ENCODE results near the gene PROCR. TPM values are rescaled to one million over a fixed set of nuclear protein-coding genes. Genes with fewer than 3 reads are reported as not detected.
"Not testable (repeated sequence)": the region's sequence is repeated elsewhere in the genome, so short reads cannot be mapped to it uniquely, and the experiment has no call there.

PROCR gene
- polyA plus RNA-seq (2013, experiment 1 of 2; ENCODE audit: insufficient read length): 24.1 TPM
- 25.8 TPM for polyA plus RNA-seq (2013, experiment 2 of 2; ENCODE audit: insufficient read length)

DNA sequence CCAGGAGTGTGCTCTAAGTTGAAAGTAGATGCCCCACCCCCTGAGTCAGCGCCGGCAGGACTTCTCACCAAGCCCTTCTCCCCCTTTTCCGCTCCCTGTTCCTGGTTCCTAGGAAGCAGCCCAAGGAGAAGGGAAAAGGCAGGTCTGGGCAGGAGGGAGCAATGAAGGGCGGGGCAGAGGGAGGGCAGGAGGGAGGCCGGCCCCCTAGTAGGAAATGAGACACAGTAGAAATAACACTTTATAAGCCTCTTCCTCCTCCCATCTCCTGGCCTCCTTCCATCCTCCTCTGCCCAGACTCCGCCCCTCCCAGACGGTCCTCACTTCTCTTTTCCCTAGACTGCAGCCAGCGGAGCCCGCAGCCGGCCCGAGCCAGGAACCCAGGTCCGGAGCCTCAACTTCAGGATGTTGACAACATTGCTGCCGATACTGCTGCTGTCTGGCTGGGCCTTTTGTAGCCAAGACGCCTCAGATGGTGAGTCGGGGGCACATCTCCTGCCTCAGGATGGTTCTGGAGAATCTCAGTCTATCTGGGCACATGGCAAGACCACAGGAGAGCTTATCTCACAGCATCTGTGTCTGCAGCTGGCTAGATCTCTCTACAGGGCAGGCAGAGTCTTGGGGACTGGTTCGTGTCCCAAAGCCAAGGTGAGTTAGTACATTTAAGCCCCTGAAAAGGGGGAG, at the start of gene PROCR:
Gene PROCR (plus strand): TSS at position 320 of the 681 bp plus-strand sequence. CDS start 83 bp downstream, at position 403.
- DNase-seq: peak; percentile 88

GRCh38 chr20:35122756-35123405, 49.0 kb upstream of the PROCR start:
- no peak for DNase-seq

DNA sequence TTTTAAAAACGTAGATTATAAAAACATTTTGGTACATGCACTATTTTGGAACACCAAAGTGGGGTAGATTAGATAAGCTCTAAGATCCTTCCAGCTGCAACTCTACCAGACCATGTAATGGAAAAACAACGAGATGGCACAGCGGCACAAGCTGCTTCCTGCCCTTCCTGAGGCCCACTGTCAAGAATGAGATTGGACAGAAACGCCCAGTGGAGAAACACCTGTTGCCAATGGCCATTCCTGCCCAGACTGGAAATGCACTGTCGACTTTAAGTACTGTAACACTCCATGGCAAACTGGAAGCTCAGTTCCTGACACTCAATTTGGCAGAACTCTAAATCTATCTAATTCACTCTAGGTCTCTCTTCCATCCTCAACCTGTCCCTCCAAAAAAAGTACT, 46.1 kb upstream of the PROCR start:
- no peak for DNase-seq

GRCh38 chr20:35129647-35130069, 42.2 kb upstream of the PROCR start:
- DNase-seq: peak; percentile 27

DNA sequence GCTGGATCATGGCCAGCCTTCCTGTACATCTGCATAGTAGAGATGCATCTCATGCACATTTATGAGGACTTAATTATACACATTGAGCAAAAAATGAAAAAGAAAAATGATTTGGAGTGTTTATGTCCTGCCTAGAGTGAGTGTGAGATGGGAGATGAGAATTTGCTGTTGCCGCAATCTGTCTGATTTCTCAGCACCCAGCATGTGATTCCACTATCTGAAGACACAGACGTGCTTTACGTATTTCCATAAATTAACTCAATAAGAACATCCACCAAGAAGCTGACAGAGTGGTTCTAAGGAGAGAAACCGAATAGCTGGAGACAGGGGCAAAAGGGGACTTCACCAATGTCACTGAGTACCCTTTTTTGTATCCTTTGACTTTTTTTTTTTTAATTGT, 39.9 kb upstream of the PROCR start:
- DNase-seq: no peak

DNA sequence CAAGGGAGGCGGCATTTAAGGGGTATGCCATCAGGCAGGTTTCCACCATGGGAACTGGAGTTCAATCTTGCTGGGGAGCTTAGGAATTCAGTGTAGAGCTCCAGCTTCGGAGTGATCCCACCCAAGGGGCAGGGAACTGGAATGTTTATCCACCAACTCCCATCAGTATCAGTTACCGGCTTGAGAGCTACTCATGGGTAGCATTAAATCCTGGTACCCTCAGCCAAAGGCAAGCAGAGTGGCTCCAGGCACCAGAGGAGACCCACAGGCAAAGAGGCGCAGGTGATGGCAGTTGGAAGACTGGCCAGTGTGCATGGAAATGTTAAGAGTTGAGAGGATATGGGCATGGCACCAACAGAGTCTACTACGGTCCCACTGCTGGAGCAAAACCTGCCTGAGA, 38.8 kb upstream of the PROCR start:
- DNase-seq: no peak

DNA sequence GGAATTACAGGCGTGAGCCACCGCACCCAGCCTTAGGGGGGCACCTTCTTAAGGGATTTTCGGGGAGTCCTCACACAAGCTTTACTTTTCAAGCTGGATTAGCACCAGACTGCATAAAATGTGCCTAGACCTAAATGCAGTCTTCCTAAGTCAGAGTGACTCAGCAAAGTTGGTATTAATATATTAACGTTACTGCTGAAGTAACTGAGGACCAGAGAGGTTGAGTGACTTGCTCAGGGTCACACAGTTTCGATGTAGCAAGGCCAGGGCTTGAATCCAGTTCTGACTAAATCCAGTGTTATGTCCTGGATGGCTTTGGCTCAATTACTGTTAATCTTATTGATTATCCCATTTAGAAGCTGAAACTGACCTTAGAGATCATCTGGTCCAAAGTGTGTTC, 38.1 kb upstream of the PROCR start:
- no peak for DNase-seq

DNA sequence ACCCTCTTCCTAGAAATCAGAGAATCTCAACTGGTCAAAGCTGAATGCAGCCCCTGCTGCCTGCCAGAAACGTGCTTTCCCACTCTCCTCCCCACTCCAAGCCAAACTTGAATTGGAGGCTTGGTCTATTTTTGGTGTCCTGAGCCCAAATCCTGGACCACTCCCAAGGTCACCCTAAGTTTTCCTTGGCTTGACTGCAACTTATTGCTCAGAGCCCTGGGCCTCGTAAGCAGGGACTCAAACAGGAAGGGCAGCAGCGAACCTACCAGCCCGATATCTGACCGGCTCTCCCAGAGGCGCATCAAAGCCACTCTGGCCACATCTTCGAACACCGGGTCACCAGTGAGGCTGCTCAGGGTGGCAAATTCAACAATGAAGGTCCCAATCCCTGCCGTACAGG, 37.4 kb upstream of the PROCR start:
- no peak for DNase-seq

- DNase-seq: no peak
Observed at GRCh38 chr20:35134880-35135279, 37.0 kb upstream of the PROCR start.

GRCh38 chr20:35135867-35136586, 35.8 kb upstream of the PROCR start:
- DNase-seq: no peak

DNA sequence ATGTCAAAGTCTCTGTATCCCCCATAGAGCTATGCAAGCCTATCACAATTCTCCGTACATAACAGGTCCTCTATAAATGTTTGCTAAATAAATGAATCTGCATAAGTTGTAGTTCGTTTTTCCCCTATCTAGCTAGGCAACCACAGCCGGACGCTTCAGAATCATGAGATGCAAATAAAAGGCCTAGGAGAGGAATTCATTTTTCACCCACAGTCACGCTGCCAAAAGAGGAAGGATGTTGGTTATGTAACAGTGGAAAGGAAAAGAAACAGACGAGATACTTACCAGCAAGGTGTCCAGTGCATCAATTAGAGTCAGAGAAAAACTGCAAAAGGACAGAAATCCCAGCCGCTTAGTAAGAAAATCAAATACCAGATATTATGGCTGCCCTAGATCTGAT, 27.2 kb upstream of the PROCR start:
- no peak for DNase-seq

- DNase-seq: peak; percentile 54
Observed at GRCh38 chr20:35145141-35145564, 26.7 kb upstream of the PROCR start.

- DNase-seq: peak; percentile 17
Observed at GRCh38 chr20:35146299-35146919, 25.5 kb upstream of the PROCR start.

GRCh38 chr20:35146920-35147574, 24.8 kb upstream of the PROCR start, which contains the start of gene EDEM2:
Gene EDEM2, minus strand, starts transcription at chr20:35147336. Its CDS starts 78 bp downstream, at chr20:35147258.
- DNase-seq: peak; percentile 95

- DNase-seq: peak; percentile 55
Observed at GRCh38 chr20:35147575-35148071, 24.2 kb upstream of the PROCR start.

DNA sequence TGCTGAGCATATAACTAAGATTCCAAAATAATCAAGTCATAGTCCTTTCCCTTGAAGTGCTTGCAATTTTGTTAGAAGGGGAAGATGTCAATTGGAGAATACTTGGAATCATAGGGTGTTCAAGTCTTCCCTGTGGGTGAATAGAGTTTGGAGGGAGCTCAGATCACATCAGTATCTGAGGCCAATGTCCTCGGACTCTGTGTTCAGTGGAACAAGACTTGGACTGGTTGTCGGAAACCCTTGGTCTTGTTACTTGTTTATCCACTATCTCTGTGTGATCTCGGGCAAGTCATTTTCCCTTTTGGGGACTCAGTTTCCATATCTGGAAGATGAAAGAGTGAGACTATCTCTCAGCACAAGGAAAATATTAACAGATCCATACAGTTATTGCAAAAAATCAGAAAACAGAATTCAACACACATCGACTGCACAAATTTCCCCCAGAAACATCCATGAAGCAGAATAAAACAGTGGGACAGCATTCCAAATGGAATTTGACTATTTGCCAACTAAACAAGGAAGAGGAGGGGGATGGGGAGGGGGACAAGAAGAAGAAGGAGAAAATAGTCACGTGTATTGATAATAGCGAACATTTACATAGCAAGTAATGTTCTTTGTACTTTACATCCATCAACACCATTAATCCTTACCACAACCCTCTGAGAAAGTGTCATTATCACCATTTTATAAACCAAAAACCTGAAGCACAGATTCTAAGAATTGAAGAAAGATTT, 20.9 kb upstream of the PROCR start:
- no peak for DNase-seq

DNA sequence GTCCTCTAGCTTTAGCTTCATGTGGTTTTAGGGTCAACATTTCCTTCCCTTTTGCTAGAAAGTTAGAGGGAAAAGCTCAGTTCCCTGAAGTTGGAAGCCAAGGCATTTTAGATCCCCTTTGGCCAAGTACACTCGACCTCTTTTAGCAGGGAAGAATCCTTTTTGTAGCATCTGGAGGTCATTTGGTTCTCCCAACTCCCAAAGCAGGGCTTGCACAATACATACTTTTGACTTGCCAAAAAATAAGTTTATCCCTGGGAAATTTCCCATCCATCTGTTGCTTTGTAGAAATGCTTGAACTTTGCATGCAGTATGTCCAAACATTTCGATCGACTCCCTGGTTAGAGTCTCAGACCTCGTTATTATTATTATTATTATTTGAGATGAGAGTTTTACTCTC, 20.1 kb upstream of the PROCR start:
- DNase-seq: peak; percentile 30

- no peak for DNase-seq
Observed at GRCh38 chr20:35155936-35156335, 15.9 kb upstream of the PROCR start.

- no peak for DNase-seq
Observed at GRCh38 chr20:35156978-35157377, 14.9 kb upstream of the PROCR start.

- DNase-seq: not testable (repeated sequence)
Observed at GRCh38 chr20:35160341-35160740, 11.5 kb upstream of the PROCR start.

- DNase-seq: not testable (repeated sequence)
Observed at GRCh38 chr20:35164531-35164930, 7.3 kb upstream of the PROCR start.
